Adrenal gland (tissue), 5 donors: ENCODE data around the gene PACSIN1.

Source experiments
- CTCF ChIP-seq, 6 experiments: fragments of 450-650 bp in 4 of 6; fragments of 200-600 bp in 2 of 6; sonication (generic) in 1 of 6; IDR thresholded peaks; 1 replicate in 5 of 6; 2 replicates in 1 of 6; pipeline versions ENCODE4 v1.5.1 to v1.8.0; 2016 to 2021; ENCODE audit warnings: antibody characterized with exemption in 6 of 6, mild to moderate bottlenecking in 2 of 6, moderate library complexity in 1 of 6
- POLR2A ChIP-seq, 2 donors: fragments of 450-650 bp; IDR thresholded peaks; one replicate each; pipeline ENCODE4 v1.6.1; 2017; ENCODE audit warnings: antibody characterized with exemption in 2 of 2, mild to moderate bottlenecking in 2 of 2, moderate library complexity in 1 of 2
- donor health status: DM: no; HTN: no; CAD: no.

GRCh38 chr6:34438705-34439104, 27.2 kb upstream of the PACSIN1 start:
- TF ChIP-seq CTCF (IDR thresholded peaks at IDR 0.05) (no peak), POLR2A (IDR thresholded peaks at IDR 0.05) (no peak)
